NCI-H2029 (cell line): ENCODE results near the gene CACNA2D1.

Experiments
- DNase-seq: peaks from one replicate; lab custom pipeline; 2025; lab: John Stamatoyannopoulos, UW

The CACNA2D1 gene

GRCh38 chr7:82343716-82344115 is 99.9 kb downstream of the CACNA2D1 start:
- no peak for DNase-seq

DNA sequence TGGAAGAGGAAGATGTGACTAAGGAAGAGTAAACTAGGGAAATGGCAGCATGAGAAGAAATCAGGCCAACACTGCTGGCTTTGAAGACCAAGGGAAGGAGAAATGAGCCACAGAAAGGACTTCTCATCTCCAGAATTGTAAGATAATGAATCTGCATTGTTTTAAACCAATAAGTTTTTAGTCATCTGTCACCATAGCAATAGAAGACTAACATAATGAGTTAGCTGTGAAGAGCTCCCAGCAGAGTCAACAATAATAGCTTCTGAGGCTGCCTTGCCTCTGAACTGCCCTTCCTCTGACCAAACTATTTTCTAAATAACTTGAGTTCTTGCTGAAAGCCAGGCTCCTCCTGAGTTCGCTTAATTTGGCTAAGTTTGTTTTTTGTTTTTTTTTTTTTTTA is 103.6 kb downstream of the CACNA2D1 start:
- no peak for DNase-seq

- DNase-seq = peak; percentile 45
Measured at GRCh38 chr7:82335927-82336326, 107.7 kb downstream of the CACNA2D1 start.

GRCh38 chr7:82335001-82335400 is 108.6 kb downstream of the CACNA2D1 start:
- no peak for DNase-seq

DNA sequence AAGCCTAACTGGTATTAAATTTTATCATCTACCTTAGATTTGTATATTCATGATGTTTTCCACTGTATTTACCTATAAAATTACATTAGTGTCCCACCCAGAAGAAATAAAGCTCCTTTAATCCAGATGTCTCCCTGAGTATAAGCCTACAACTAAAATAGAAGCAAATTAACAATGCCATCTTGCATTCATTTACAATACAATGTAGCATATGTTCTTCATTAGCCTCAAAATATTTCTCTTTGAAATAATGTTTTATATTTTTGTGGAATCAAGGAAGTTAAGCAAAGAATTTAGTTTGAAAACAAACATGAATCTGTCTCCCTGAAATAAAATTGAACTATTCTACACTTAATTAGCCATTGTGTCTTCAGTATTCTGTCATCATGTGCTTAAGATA is 112.3 kb downstream of the CACNA2D1 start:
- DNase-seq = no peak

- DNase-seq = no peak
Measured at GRCh38 chr7:82330706-82331215, 112.8 kb downstream of the CACNA2D1 start.

- DNase-seq = no peak
Measured at GRCh38 chr7:82327898-82328297, 115.7 kb downstream of the CACNA2D1 start.

- DNase-seq = no peak
Measured at GRCh38 chr7:82325416-82325815, 118.2 kb downstream of the CACNA2D1 start.

DNA sequence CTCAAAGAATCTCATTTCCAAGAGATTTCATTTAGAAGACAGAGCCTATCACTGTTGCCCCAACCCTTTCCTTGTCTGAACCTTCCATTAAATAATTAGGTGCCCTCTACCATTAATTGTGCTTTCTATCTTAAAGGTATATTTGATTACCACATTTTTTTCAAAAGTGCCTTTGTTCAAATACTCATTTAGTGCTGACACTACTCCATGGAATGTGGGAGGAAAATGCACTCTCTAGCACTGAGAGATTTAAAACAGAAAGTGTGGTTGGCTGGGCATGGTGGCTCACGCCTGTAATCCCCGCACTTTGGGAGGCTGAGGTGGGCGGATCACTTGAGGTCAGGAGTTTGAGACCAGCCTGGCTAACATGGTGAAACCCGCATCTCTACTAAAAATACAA is 119.8 kb downstream of the CACNA2D1 start:
- DNase-seq = no peak

- peak; percentile 64 for DNase-seq
Measured at GRCh38 chr7:82319674-82320118, 123.9 kb downstream of the CACNA2D1 start.

DNA sequence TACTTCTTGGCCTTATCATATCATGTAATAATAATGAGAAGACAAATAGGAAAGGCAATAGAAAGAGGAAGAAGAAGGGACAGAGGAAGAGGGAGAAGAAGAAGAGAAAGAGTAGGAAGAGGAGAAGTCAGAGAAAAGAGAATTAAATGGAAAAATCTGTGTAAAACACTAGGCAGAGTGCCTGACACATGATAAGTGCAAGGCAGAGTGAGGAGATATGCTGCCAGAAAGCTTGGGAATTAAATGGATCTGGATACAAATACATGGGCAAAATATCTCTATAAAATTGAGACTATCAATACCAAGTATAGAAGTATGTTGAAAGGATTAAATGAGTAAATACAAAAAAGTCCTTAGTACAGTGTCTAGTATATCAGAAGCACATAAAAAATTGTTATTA is 124.8 kb downstream of the CACNA2D1 start:
- no peak for DNase-seq

- no peak for DNase-seq
Measured at GRCh38 chr7:82317760-82318159, 125.8 kb downstream of the CACNA2D1 start.

DNA sequence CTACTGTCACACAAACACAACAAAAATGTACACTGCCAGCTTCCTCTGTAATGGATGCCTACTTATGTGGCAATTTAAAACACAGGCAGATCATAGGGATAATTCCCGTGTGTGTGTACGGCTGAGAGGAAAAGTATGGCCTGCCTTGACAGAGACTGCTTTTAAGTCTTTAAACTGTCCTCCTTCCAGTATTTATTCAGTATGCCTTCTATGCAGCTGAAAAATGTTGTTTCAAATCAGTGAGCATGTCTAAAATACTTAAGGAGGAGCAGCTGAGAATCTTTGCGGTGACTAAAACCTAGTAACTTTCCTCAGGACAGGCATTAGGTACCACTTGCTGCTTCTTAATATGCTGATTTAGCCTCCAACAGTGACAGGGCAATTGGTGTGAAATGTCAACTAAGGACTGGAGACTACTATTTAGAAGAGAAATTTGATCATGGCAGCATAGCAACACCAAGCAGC is 126.3 kb downstream of the CACNA2D1 start:
- DNase-seq = no peak

- no peak for DNase-seq
Measured at GRCh38 chr7:82313269-82313668, 130.3 kb downstream of the CACNA2D1 start.

DNA sequence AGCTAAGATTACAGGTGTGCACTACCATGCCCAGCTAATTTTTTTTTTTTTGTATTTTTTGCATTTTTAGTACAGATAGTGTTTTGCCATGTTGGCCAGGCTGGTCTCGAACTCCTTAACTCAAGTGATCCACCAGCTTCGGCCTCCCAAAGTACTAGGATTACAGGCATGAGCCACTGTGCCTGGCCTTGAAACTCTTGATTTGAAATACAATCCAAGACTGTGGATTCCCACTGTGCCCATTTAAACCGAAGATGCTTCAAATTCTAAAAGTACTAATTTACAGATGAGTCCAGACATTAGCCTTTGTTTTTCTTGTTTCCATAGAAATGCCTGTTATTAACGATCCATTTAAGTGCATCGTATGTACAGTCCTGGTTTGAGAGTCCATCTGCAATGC is 130.9 kb downstream of the CACNA2D1 start:
- no peak for DNase-seq

GRCh38 chr7:82305347-82306005 is 138.1 kb downstream of the CACNA2D1 start:
- no peak for DNase-seq

- no peak for DNase-seq
Measured at GRCh38 chr7:82294865-82295264, 148.7 kb downstream of the CACNA2D1 start.

DNA sequence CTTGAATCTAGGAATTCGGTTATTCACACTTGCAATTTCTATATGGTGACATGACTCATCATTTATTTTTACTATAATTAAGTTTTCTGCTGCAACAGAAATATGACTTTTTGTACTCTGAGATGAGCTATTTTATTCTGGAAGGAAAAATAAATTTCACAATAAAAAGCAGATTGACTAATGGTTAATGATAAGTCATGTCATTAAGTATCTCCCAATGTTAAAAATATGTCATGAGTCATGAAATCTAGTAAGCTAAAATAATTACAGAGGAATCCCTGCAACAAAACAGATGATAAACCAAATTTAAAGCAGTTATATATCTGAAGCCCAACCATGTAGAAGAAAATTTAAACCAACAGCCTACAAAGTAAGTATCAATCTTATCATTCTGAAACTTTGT is 149.2 kb downstream of the CACNA2D1 start:
- no peak for DNase-seq

GRCh38 chr7:82293467-82293866 is 150.1 kb downstream of the CACNA2D1 start:
- DNase-seq = no peak

- no peak for DNase-seq
Measured at GRCh38 chr7:82291931-82292330, 151.6 kb downstream of the CACNA2D1 start.

DNA sequence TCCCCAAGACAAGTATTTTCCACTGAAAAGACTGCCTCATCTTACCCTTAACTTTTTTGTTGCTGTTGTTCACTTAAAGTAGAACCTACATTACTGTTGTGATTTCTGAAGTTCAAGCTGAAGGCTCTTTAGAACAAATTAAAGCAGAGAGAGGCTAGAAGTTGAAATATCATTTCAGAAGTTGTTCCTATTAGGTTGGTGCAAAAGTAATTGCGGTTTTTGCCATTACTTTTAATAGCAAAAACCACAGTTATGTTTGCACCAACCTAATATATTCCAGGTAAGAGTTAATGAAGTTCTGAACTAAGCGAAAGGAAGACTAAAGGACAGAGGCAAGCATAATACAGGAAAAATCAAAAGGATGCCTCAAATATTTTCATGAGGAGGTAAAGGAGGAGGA is 153.7 kb downstream of the CACNA2D1 start:
- DNase-seq = no peak

DNA sequence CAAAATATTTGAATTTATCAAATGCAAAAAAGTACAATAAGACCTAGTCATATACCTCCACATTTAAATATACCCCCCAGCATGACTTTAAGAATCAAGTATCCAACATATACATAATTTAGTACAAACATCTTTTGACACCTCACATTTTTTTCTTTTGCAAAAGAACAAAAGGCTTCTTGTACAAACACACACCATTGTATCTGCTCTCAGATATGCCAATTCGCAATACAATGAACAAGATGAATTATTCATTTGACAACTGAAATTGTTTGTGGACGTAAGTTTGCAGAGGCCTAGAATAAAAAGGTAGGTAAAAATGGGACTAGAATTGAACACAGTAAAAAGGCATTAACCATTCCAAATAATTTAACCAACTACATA is 154.4 kb downstream of the CACNA2D1 start:
- no peak for DNase-seq

GRCh38 chr7:82286798-82287140 is 156.8 kb downstream of the CACNA2D1 start:
- DNase-seq = no peak

GRCh38 chr7:82286096-82286797 is 157.3 kb downstream of the CACNA2D1 start:
- no peak for DNase-seq
